HG03280 (cell line): ENCODE results near the gene ARHGEF10L.

ENCODE experiments used
- ATAC-seq: cut with Tn5 transposase; IDR thresholded peaks from one replicate; pipeline ENCODE4 v1.9.1; 2021; ENCODE audit warnings: mild to moderate bottlenecking, moderate library complexity; ENCODE audit not compliant: unreplicated experiment

The ARHGEF10L gene

DNA sequence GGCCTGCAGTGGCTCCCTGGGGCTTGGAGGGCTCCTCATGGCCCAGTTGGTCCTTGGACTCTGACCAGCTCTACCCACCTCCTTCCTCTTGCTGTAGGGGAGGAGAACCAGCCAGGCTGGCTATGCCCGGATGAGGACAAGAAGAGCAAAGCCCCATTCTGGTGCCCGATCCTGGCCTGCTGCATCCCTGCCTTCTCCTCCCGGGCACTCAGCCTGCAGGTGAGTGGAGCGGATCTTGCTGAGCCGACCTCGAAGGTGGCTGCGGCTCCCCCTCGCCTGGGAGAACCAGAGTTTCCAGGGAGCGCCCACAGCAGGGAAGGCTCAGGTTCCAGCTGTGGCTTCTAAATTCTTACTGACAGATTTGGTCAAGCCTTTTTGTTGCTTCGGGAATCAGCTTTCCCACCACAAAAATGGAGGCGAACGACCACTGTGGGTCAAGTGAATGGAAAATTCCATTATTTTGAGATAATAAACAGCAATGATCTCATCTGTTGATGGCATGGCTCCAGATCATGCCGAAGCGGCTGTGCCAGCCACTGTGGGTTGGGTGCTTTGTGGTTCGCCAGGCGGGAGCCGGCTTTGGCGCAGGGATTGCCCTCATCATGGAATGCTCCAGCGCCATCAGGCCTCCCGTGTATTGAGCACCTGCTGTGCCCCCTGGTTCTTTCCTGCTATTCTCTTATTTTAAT, 109.1 kb downstream of the ARHGEF10L start:
- no peak for ATAC-seq

- no peak for ATAC-seq
Observed at GRCh38 chr1:17649371-17650106, 110.0 kb downstream of the ARHGEF10L start.

GRCh38 chr1:17653276-17653675, 113.8 kb downstream of the ARHGEF10L start:
- no peak for ATAC-seq

GRCh38 chr1:17653728-17654351, 114.3 kb downstream of the ARHGEF10L start:
- no peak for ATAC-seq

DNA sequence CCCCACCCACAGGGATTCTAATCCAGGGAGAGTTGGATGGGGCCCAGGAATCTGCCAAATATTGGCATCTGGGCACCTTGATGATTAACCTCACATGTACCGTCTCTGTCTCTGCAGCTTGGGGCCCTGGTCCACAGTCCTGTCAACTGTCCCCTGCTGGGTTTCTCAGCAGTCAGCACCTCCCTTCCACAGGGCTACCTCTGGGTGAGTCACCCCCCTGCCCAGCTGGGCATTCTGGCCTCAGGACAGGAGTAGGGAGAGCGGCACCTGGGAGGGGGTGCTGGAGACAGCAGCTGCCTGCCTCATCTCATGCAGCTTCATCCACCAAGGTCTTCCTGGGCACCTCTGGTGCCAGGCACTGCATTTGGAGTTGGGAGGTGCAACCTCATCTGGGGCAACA, 115.0 kb downstream of the ARHGEF10L start:
- no peak for ATAC-seq

DNA sequence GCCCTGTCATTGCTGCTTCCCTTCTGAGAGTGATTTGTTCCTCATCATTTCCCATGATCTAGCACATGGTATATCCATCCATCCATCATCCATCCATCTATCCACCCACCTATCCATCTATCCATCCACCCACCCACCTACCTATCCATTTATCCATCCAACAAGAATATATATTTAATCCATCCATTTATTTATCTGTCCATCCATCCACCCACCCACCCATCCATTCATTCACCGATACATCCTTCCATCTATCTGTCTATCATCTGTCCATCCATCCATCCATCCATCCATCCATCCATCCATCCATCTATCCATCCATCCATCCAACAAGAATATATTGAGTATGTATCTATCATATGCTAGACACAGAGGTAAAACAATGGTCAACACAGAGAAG, 115.7 kb downstream of the ARHGEF10L start:
- no peak for ATAC-seq

- ATAC-seq, result no peak
Observed at GRCh38 chr1:17655922-17656321, 116.4 kb downstream of the ARHGEF10L start.

DNA sequence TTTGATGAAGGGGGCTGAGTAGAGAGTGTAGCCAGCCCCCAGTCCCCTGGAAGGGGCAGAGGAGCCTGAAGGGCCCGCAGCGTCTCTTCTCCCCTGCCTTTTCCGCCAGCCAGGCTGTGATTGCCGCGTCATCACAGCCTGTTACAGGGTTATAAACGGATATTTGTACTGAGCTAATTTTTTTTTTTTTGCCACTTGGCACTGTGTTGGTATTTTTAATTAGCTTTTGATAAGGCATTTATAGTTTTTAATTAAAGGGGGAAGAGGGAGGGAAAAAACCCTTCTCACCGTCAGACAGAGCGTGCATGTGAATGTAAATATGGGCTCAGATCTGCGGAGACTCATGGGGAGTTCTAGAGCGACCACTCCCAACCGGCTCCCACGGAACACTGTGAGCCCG, 117.9 kb downstream of the ARHGEF10L start:
- no peak for ATAC-seq

GRCh38 chr1:17658837-17659236, 119.3 kb downstream of the ARHGEF10L start:
- no peak for ATAC-seq

DNA sequence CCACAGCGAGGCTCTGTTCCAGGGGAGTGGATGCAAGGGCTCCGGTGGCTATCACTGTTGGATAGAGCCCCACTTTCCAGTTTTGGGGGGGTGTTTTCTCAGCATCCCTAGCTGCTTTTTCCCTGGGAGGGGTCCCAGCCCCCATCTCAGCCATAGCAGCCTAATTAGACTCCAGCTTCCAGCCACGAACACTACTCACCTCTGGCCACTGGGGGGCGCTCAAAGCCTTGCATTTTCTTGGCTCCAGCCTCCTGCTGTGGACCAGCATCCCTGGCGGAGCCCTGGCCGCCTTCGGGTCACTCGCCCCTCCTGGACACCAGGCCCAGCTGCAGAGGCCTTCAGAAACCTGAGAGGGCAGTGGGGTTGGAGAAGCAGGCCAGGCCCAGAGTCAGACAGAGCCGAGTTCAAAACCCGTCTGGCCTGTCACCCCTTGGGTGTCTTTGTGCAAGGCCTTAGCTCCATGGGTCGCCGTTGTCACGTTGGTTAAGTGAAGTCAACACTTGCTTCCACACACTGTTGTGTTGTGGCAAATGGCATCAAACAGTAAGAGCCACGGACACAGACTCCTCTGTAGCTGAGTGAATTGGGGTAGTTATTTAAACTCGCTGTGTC, 122.2 kb downstream of the ARHGEF10L start:
- no peak for ATAC-seq

DNA sequence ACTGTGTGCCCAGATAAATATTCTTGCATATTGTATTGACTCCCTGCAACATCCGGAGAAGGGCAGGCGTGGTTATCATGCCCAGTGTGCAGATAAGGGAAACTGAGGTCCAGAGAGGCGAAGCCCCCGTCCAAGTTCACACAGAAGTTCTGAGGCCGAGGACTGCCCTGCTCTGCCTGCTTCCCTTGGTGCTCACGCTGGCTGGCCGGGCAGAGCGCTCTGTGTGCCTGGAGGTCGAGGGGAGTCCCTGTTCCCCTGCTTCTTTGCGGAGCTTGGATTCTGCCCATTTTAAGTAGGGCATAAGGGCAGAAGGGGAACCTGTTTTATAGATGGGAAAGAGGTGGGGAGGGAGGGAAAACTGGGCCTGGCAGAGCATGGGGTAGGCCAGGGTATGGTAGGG, 122.8 kb downstream of the ARHGEF10L start:
- no peak for ATAC-seq

GRCh38 chr1:17662786-17663185, 123.3 kb downstream of the ARHGEF10L start:
- no peak for ATAC-seq

DNA sequence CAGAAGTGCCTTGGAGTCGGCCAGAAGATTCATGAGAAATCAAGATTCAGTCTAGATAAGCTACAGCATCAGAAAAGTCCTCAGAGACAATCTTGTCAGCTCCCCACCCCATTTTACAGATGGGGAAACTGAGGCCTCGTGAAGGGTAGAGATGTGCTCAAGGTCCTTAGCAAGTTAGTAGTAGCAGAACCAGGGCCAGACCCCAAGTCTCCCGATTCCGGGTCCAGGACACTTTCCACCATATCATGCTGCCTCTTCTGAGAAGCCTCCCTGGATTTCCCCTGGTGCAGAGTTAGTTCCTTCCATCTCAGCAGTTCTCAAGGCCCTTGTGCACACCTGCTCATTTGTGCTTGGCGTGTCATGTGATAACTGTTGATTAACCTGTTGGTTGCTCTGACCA, 124.1 kb downstream of the ARHGEF10L start:
- ATAC-seq, result no peak

DNA sequence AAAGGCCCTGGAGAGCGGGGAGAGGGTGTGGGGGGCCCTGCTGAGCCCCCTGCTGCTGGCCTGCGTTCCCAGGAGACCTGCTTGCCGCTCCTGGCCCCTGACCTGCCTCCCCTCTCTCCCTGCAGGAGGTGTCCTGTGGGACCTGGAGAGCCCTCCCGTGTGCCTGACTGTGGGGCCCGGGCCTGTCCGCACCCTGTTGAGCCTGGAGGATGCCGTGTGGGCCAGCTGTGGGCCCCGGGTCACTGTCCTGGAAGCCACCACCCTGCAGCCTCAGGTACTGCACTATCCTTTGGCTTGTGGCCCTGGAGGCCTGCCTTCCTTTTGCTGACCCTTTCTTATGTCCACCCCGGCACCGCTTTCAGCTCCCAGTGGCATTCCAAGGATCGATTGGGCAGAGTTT, 124.8 kb downstream of the ARHGEF10L start:
- no peak for ATAC-seq

DNA sequence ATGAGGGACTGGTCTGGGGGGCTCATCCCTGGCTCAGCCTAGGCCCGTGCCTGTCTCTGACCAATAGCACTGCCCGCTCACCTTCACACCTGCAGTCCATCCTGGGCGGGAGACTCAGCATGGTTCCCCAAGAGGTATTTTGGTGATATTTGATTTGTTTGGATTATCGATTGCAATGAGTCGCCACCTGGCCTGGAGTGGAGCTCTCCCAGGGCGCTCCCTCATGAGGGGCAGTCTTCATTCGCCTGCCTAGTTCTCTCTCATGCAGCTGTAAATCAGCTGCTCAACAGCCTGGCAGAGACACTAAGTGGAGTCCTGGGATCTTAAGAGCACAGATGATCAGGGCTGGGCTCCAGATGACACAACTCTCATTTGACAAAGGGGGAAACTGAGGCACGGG, 125.6 kb downstream of the ARHGEF10L start:
- ATAC-seq, result no peak

GRCh38 chr1:17665950-17666720, 126.6 kb downstream of the ARHGEF10L start:
- no peak for ATAC-seq

- ATAC-seq, result no peak
Observed at GRCh38 chr1:17667641-17668040, 128.1 kb downstream of the ARHGEF10L start.

- ATAC-seq, result no peak
Observed at GRCh38 chr1:17668195-17668594, 128.7 kb downstream of the ARHGEF10L start.

DNA sequence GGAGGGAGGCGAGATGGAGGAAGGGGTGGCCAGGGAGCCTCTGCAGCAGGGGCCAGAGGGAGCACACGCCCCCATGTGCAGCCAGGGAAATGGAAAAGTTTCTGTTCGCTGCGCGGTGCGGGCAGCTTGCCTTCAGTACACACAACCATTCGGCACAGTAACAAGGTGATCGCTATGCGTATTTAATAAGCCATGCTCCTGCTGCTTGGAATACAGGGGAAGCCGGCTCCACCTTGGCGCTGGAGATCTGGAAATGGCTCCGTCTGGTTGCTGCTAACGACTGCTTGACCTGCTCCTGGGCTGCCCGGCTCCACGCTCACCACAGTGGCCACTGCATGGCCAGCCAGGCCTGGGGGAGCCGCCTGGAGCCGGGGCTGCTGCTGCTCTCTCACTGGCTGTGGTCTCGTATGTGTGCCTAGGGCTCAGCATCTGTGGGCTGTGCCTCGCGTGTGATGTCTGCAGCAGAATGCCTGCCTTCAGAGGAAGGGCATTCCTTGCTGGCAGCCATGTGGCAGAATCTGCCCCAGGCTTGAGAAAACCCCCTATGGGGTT, 129.2 kb downstream of the ARHGEF10L start:
- ATAC-seq, result no peak

DNA sequence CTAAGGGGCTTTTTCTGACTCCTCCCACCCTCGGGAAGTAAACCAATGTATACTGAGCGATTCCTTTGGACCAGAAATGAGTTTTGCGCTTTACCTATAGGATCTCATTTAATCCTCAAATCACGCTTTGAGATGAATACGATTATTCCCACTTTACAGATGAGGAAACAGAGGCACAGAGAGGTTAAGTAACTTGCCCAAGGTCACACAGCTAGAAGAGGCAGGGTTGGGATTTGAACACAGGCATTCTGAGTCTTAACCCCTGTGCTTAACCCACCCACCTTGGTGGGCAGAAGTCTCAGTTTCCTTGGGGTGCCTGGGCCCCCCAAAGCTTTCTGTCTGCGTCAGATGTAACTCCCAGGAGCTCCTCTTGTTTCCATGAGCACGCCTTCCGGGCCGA, 129.8 kb downstream of the ARHGEF10L start:
- ATAC-seq, result no peak
